ENCODE data around the gene MYO1A.

Gene MYO1A

DNA sequence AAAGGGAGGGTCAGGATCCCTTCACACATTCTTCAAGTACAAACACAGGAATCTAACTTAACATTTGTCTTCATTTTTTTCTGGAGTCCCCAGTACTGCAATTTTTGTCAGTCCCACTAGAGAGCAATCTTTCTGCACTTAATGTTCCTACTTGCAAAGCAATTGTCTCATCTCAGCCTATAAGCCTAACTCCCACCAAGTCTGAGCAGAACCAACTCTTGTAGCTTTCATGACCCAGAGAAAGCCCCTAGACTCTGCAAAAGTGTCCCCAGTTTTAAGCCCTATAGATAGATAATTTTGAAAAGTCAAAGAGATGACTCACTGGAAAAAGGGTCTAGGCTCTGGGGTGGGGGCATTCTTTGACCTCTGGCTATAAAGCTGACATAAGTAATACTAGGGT lies 41.8 kb downstream of the MYO1A start:
- Histone ChIP-seq H3K9ac (no peak overlapping the region), H3K27me3 (no peaks in the 10 kb centered on the region), H3K9me3 (no peaks in the 10 kb centered on the region), H3K4me1 (peaks cover 18% of the 10 kb centered on the region), H4K20me1 (peaks cover 26% of the 10 kb centered on the region), H3K36me3 (peaks cover 18% of the 10 kb centered on the region), H3K4me2 (no peak overlapping the region), H3K27ac (no peak overlapping the region), H3K4me3 (no peak overlapping the region)
- TF ChIP-seq Cebpa-rat (IDR thresholded peaks at IDR 0.05): no peak

DNA sequence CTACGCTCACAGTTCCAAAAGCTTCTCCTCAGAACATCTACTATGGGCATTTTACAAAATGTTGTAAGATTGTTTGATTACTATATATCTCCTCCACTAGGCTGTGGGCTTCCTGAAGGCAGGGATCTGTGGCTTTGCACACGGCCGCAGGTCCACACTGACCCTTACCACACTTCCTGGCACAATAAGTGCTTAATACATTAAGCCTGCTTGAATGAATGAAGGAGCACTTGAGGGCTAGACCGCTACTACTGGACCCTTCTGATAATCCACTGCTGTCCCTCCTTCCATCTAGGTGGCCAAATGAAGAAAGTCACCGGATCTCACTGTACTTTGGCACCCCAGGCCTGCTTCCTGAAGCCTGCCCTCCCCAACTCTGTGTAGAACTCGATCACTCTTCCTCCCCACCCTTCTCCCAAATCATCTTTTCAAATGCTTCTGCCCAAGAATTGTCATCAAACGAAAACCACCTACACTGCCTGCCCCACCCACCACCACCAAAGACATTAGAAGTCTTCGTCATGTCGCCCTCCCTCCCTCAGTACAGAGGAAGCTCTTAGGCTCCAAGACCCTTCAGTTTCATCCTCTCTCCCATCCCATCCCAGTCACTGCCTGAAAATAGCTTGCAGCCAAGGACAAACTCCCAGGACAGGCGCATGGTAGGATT lies 43.0 kb downstream of the MYO1A start:
- H3K9me3 ChIP-seq: no peaks in the 10 kb centered on the region
- peak overlapping the region; percentile 48 for H3K4me2 ChIP-seq
- TF ChIP-seq Cebpa-rat (IDR thresholded peaks at IDR 0.05): no peak
- H3K4me3 ChIP-seq: peak overlapping the region; percentile 94
- H4K20me1 ChIP-seq: peaks cover 38% of the 10 kb centered on the region
- peaks cover 30% of the 10 kb centered on the region for H3K36me3 ChIP-seq
- H3K27me3 ChIP-seq: no peaks in the 10 kb centered on the region
- no peak overlapping the region for H3K9ac ChIP-seq
- H3K4me1 ChIP-seq: peaks cover 18% of the 10 kb centered on the region
- peak overlapping the region; percentile 50 for H3K27ac ChIP-seq

DNA sequence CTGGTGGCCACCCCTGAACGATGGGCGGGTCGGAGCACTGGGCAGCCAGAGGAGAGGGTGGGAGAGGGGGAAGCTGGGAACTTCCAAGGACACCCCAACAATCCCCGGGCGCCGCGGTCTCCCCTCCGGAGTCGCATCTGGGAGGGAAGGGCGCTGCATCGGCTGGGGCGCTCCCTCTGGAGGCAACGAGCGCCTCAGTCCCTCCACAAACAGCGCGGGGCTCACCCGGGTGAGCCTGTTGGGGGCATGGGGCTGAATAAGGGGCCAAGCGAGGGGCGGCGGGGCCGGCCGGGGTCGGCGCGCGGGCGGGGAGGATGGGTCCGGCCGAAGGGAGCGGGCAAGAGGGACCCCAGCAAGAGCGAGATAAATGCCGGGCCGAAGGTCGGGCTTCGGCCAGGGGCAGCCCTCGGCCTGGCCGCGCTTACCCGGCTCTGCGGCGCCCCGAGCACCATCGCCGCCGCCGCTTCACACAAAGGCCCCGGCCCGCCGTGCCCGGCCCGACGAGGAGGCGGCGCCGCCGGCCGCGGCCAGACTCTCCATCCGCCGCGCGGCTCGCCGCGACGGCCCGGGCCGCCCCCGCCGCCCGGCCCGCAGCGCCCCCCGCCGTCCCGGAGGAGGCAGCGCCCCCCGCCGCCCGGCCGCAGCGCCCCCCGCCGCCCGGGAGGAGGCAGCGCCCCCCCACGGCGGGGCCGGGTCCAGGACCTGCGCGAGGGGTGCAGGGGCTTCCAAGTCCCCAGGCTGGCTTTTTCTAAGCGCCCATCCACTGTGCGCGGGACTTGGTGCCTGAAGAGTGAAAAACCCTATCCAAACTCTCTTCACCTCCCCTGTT lies 43.7 kb downstream of the MYO1A start, which contains the start of gene ZBTB39:
ZBTB39 (minus strand) TSS at position 567 of the 829 bp plus-strand sequence. CDS start 1,629 bp downstream, outside the sequence.
- H3K4me1 ChIP-seq: peaks cover 20% of the 10 kb centered on the region
- no peak for TF ChIP-seq Cebpa-rat (IDR thresholded peaks at IDR 0.05)
- H3K27me3 ChIP-seq: no peaks in the 10 kb centered on the region
- peaks cover 46% of the 10 kb centered on the region for H4K20me1 ChIP-seq
- H3K36me3 ChIP-seq: peaks cover 38% of the 10 kb centered on the region
- H3K9me3 ChIP-seq: no peaks in the 10 kb centered on the region
- H3K4me2 ChIP-seq: peak within 1 kb of the TSS; percentile 93
- H3K4me3 ChIP-seq: peak within 1 kb of the TSS; percentile 94
- peak within 1 kb of the TSS; percentile 91 for H3K27ac ChIP-seq
- peak within 1 kb of the TSS; percentile 98 for H3K9ac ChIP-seq

DNA sequence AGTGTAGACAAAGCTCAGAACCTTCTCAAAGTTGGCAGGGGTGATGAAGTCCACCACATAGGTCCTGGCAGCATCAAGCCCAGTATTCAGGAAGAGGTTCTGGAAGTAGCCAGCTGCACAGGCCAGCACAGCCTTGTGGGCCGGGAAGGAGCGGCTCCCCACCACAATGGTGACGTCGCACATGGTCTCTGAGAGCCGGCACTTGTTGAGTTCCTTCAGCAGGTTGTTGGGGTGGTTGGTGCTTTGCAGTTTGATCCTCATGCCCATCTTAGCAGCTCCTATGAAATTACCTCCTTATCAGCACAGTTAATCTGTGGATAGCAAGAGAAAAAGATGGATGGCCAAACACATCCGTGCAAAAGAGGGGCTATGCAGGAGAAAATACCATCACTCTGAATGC lies 45.3 kb downstream of the MYO1A start:
- Histone ChIP-seq H3K27me3 (no peaks in the 10 kb centered on the region), H4K20me1 (peaks cover 61% of the 10 kb centered on the region), H3K4me2 (peak overlapping the region; percentile 93), H3K9me3 (no peaks in the 10 kb centered on the region), H3K4me3 (no peak overlapping the region), H3K36me3 (peaks cover 53% of the 10 kb centered on the region), H3K27ac (no peak overlapping the region), H3K9ac (peak overlapping the region; percentile 98; the same call in 1 of the 2 replicates), H3K4me1 (peaks cover 32% of the 10 kb centered on the region)
- TF ChIP-seq Cebpa-rat (IDR thresholded peaks at IDR 0.05): no peak

GRCh38 chr12:57003395-57003794 lies 46.5 kb downstream of the MYO1A start:
- H3K4me3 ChIP-seq: no peak overlapping the region
- no peaks in the 10 kb centered on the region for H3K27me3 ChIP-seq
- TF ChIP-seq Cebpa-rat (IDR thresholded peaks at IDR 0.05): no peak
- H4K20me1 ChIP-seq: peaks cover 74% of the 10 kb centered on the region
- no peak overlapping the region for H3K9ac ChIP-seq
- H3K27ac ChIP-seq: no peak overlapping the region
- no peak overlapping the region for H3K4me2 ChIP-seq
- H3K9me3 ChIP-seq: no peaks in the 10 kb centered on the region
- peaks cover 39% of the 10 kb centered on the region for H3K4me1 ChIP-seq
- peaks cover 64% of the 10 kb centered on the region for H3K36me3 ChIP-seq

DNA sequence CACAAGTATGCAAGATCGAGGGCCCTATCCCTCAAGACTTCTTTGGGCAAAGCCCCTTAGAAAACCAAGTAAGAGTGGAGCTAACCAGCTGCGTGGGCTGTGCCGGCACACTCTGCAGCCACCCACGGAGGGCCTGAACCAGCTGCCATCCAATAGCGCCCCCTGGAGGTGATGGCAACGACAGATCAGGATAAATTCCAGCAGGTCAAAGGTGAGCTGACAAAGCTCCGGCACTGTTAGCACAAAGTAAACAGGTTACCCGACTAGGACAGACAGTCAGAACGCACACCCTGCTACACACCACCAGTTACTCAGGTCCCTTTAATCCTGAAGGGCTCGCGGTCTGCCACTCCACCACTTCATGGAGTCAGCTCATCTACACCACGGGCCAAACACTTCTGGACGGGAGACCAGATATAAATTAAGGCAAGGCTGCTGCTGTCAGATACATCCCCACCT lies 48.5 kb downstream of the MYO1A start:
- Histone ChIP-seq H3K27me3 (no peaks in the 10 kb centered on the region), H3K4me1 (peaks cover 33% of the 10 kb centered on the region), H3K4me2 (no peak overlapping the region), H3K9me3 (no peaks in the 10 kb centered on the region), H3K27ac (no peak overlapping the region), H3K4me3 (no peak overlapping the region), H3K9ac (no peak overlapping the region), H4K20me1 (peaks cover 93% of the 10 kb centered on the region), H3K36me3 (peaks cover 83% of the 10 kb centered on the region)
- TF ChIP-seq Cebpa-rat (IDR thresholded peaks at IDR 0.05): no peak

DNA sequence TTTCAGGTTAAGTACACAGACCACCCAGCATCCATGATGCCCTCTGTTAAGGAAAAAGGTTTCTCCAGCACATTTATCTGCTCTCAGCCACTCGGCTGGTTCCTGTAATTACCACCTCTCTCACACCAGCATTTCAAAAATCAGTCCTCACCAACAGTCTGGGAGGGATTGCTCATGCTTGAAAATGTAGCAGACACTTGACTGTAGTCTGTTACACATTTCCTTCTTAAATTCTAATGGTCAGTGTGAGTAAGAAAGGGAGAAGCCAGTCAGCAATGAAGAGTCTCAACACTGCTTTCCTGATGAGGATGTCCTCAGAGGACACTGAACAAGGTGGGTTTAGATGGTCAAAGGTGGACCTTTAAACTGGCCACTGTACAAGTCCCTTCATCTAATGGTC lies 49.5 kb downstream of the MYO1A start:
- H4K20me1 ChIP-seq: peaks cover 100% of the 10 kb centered on the region
- H3K36me3 ChIP-seq: peaks cover 94% of the 10 kb centered on the region
- no peak overlapping the region for H3K4me2 ChIP-seq
- H3K9me3 ChIP-seq: no peaks in the 10 kb centered on the region
- no peak overlapping the region for H3K9ac ChIP-seq
- H3K4me3 ChIP-seq: no peak overlapping the region
- H3K4me1 ChIP-seq: peaks cover 31% of the 10 kb centered on the region
- no peak for TF ChIP-seq Cebpa-rat (IDR thresholded peaks at IDR 0.05)
- no peak overlapping the region for H3K27ac ChIP-seq
- no peaks in the 10 kb centered on the region for H3K27me3 ChIP-seq

DNA sequence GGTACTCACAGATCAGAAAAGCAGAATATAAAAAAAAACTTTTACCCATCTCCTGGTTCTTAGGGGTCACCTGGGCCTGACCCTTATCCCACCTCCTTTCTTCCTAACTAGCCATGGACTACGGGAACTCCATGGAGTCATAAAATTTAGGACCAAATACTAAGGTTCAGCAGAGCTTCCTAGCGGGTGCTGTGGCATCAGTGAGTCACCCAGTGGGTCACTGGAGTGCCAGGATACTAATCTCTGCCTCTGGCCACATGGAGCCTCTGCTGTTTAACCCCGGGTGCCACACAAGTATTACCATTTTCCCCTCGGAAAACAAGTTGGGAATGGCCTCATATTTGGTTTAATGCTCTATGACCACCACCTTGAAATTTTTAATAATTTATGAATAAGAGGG lies 50.5 kb downstream of the MYO1A start:
- H3K4me2 ChIP-seq: no peak overlapping the region
- peaks cover 94% of the 10 kb centered on the region for H4K20me1 ChIP-seq
- 0 out of 2 replicates have a peak overlapping the region, but pooled peaks have one; percentile 7 for H3K9ac ChIP-seq
- H3K4me1 ChIP-seq: peaks cover 22% of the 10 kb centered on the region
- TF ChIP-seq Cebpa-rat (IDR thresholded peaks at IDR 0.05): no peak
- H3K36me3 ChIP-seq: peaks cover 94% of the 10 kb centered on the region
- no peak overlapping the region for H3K27ac ChIP-seq
- no peaks in the 10 kb centered on the region for H3K9me3 ChIP-seq
- H3K27me3 ChIP-seq: no peaks in the 10 kb centered on the region
- no peak overlapping the region for H3K4me3 ChIP-seq

GRCh38 chr12:56998981-56999380 lies 50.9 kb downstream of the MYO1A start:
- Histone ChIP-seq H3K27ac (no peak overlapping the region), H3K36me3 (peaks cover 89% of the 10 kb centered on the region), H4K20me1 (peaks cover 89% of the 10 kb centered on the region), H3K4me2 (no peak overlapping the region), H3K27me3 (no peaks in the 10 kb centered on the region), H3K4me1 (peaks cover 21% of the 10 kb centered on the region), H3K4me3 (no peak overlapping the region), H3K9ac (peak overlapping the region; percentile 7; the same call in 1 of the 2 replicates), H3K9me3 (no peaks in the 10 kb centered on the region)
- no peak for TF ChIP-seq Cebpa-rat (IDR thresholded peaks at IDR 0.05)

- no peaks in the 10 kb centered on the region for H3K9me3 ChIP-seq
- H3K4me2 ChIP-seq: no peak overlapping the region
- H3K4me1 ChIP-seq: peaks cover 21% of the 10 kb centered on the region
- peaks cover 82% of the 10 kb centered on the region for H4K20me1 ChIP-seq
- no peak overlapping the region for H3K27ac ChIP-seq
- H3K4me3 ChIP-seq: no peak overlapping the region
- peaks cover 82% of the 10 kb centered on the region for H3K36me3 ChIP-seq
- H3K9ac ChIP-seq: no peak overlapping the region; the same call in 1 of the 2 replicates
- TF ChIP-seq Cebpa-rat (IDR thresholded peaks at IDR 0.05): no peak
- H3K27me3 ChIP-seq: no peaks in the 10 kb centered on the region
These were observed 51.6 kb downstream of the MYO1A start for GRCh38 chr12:56998316-56998715.

Measured in BLaER1 (cell line).